HCT116 (cell line): Measurements from ENCODE around the gene RAI1. TPM values are rescaled to one million over a fixed set of nuclear protein-coding genes. Genes with fewer than 3 reads are reported as not detected.

ENCODE experiments used
- ATAC-seq: fragments of 200-7000 bp; cut with Tn5 transposase; 2 replicates; pipeline ENCODE4 v1.9.1; 2020; ENCODE audit warnings: mild to moderate bottlenecking, moderate library complexity
- BruUV-seq: library from RNA; stranded (reverse); fragments of 400-500 nt; replicated peaks from 2 replicates; lab custom pipeline; 2021; lab: Mats Ljungman, UMichigan
- CTCF ChIA-PET: fragments of 300-600 bp; sonication (Branson Sonifier 250); formaldehyde crosslinking; loops from one replicate; lab custom pipeline; 2021; ENCODE audit warnings: antibody characterized with exemption; lab: Charles Lee
- POLR2A ChIA-PET: fragments of 300-600, 350-600 bp; sonication (Branson Sonifier 250); formaldehyde crosslinking; loops from one replicate; lab custom pipeline; 2021; ENCODE audit warnings: antibody characterized with exemption; lab: Charles Lee
- RAD21 ChIA-PET, 2 experiments: fragments of 300-600 bp; sonication (Branson Sonifier 250); formaldehyde crosslinking; loops; one replicate each; lab custom pipeline; 2023; ENCODE audit warnings: low total read pairs in 2 of 2; ENCODE audit not compliant: uncharacterized antibody in 2 of 2, unreplicated experiment in 2 of 2, low non-redundant PET in 1 of 2; lab: Charles Lee
- DNase-seq: peaks from one replicate; pipeline ENCODE4 v3.0.0-alpha.2; 2010; ENCODE audit warnings: low read depth, low spot score
- H2AFZ ChIP-seq: fragments of 200-600 bp; shearing (Covaris generic), sonication (generic); 2 replicates; pipeline ENCODE4 v1.6.1; 2017; ENCODE audit warnings: low read depth, mixed run types, mixed read lengths, antibody characterized with exemption, low read length; ENCODE audit not compliant: poor library complexity, severe bottlenecking
- H3K27ac ChIP-seq: 2 replicates; pipeline ENCODE4 v1.5.1; 2012; ENCODE audit warnings: low read depth, low read length
- H3K27me3 ChIP-seq: fragments of 200-600 bp; sonication (generic); 2 replicates; pipeline ENCODE4 v1.6.1; 2016; ENCODE audit warnings: mixed run types, low read length, mixed read lengths; ENCODE audit not compliant: insufficient read depth
- H3K36me3 ChIP-seq, 2 experiments: fragments of 200-500 bp in 1 of 2; fragments of 200-600 bp in 1 of 2; sonication (Bioruptor generic) in 1 of 2; sonication (generic) in 1 of 2; 2 replicates each; pipeline versions ENCODE4 v1.5.1 to v1.6.1; 2014 to 2016; ENCODE audit warnings: low read length in 2 of 2, inconsistent platforms in 1 of 2, mixed read lengths in 1 of 2, mixed run types in 1 of 2; ENCODE audit not compliant: insufficient read depth in 2 of 2, control insufficient read depth in 1 of 2
- H3K4me1 ChIP-seq, 2 experiments: fragments of 200-600 bp in 1 of 2; sonication (generic) in 1 of 2; 2 replicates each; pipeline versions ENCODE4 v1.5.1 to v1.6.1; 2012 to 2017; ENCODE audit warnings: low read length in 2 of 2, inconsistent platforms in 1 of 2, mild to moderate bottlenecking in 1 of 2, mixed read lengths in 1 of 2, mixed run types in 1 of 2, moderate library complexity in 1 of 2; ENCODE audit not compliant: insufficient read depth in 2 of 2, control insufficient read depth in 1 of 2
- H3K4me2 ChIP-seq: fragments of 200-600 bp; sonication (generic); 2 replicates; pipeline ENCODE4 v1.6.1; 2017; ENCODE audit warnings: mixed run types, low read length, mixed read lengths
- H3K4me3 ChIP-seq, 2 experiments: fragments of 200-600 bp in 1 of 2; sonication (generic) in 1 of 2; replicated peaks in 1 of 2; 2 replicates each; pipeline ENCODE4 v1.5.1; 2011 to 2016; ENCODE audit warnings: low read length in 2 of 2, control low read depth in 1 of 2, low read depth in 1 of 2, mild to moderate bottlenecking in 1 of 2, mixed read lengths in 1 of 2, mixed run types in 1 of 2
- H3K79me2 ChIP-seq: fragments of 200-600 bp; sonication (generic); 2 replicates; pipeline ENCODE4 v1.6.1; 2017; ENCODE audit warnings: mild to moderate bottlenecking, mixed run types, low read length, moderate library complexity, mixed read lengths; ENCODE audit not compliant: insufficient read depth
- H3K9ac ChIP-seq: fragments of 200-600 bp; sonication (generic); 2 replicates; pipeline ENCODE4 v1.6.1; 2016; ENCODE audit warnings: low read length, mixed read lengths
- H3K9me2 ChIP-seq: fragments of 200-600 bp; sonication (generic), shearing (Covaris generic); 2 replicates; pipeline ENCODE4 v1.6.1; 2017; ENCODE audit warnings: mixed run types, mild to moderate bottlenecking, moderate library complexity; ENCODE audit not compliant: insufficient read depth
- H3K9me3 ChIP-seq, 2 experiments: fragments of 200-500 bp in 1 of 2; fragments of 200-600 bp in 1 of 2; sonication (Bioruptor generic) in 1 of 2; sonication (generic) in 1 of 2; 2 replicates each; pipeline ENCODE4 v1.6.1; 2014 to 2017; ENCODE audit warnings: low read length in 2 of 2, mixed read lengths in 2 of 2, inconsistent platforms in 1 of 2, low read depth in 1 of 2, mild to moderate bottlenecking in 1 of 2, mixed run types in 1 of 2, moderate library complexity in 1 of 2; ENCODE audit not compliant: control insufficient read depth in 1 of 2, insufficient read depth in 1 of 2
- H4K20me1 ChIP-seq: fragments of 200-600 bp; sonication (generic), shearing (Covaris generic); 2 replicates; pipeline ENCODE4 v1.6.1; 2017; ENCODE audit warnings: mixed run types, mild to moderate bottlenecking, moderate library complexity; ENCODE audit not compliant: insufficient read depth
- ATF3 ChIP-seq: IDR thresholded peaks from 2 replicates; pipeline ENCODE4 v1.6.1; 2012
- CBX3 ChIP-seq: IDR thresholded peaks from 2 replicates; pipeline ENCODE4 v1.6.1; 2012; ENCODE audit warnings: low read depth
- EGR1 ChIP-seq: IDR thresholded peaks from 2 replicates; pipeline ENCODE4 v1.6.1; 2012; ENCODE audit warnings: low read depth
- ELF1 ChIP-seq: IDR thresholded peaks from 2 replicates; pipeline ENCODE4 v1.6.1; 2012; ENCODE audit warnings: low read depth, borderline replicate concordance
- FOSL1 ChIP-seq: IDR thresholded peaks from 2 replicates; pipeline ENCODE4 v1.6.1; 2012; ENCODE audit warnings: low read depth
- MAX ChIP-seq: IDR thresholded peaks from 2 replicates; pipeline ENCODE4 v1.6.1; 2012
- POLR2AphosphoS5 ChIP-seq: IDR thresholded peaks from 2 replicates; pipeline ENCODE4 v1.6.1; 2011; ENCODE audit warnings: mild to moderate bottlenecking, low read depth, low read length, moderate library complexity
- SP1 ChIP-seq: IDR thresholded peaks from 2 replicates; pipeline ENCODE4 v1.6.1; 2012; ENCODE audit warnings: low read depth
- SRF ChIP-seq: IDR thresholded peaks from 2 replicates; pipeline ENCODE4 v1.6.1; 2012; ENCODE audit warnings: low read depth
- TCF7L2 ChIP-seq: IDR thresholded peaks from 2 replicates; pipeline ENCODE4 v1.7.0; 2011; ENCODE audit warnings: borderline replicate concordance, inconsistent platforms; ENCODE audit not compliant: insufficient read depth, insufficient read length; ENCODE audit errors: extremely low read depth
- ZFX ChIP-seq: fragments of 450-650 bp; IDR thresholded peaks from 2 replicates; pipeline ENCODE4 v1.6.1; 2017
- intact Hi-C: fragments of 100-400 bp; cut with micrococcal nuclease; formaldehyde crosslinking; loops from 2 replicates; pipeline ENCODE4 v1.10.0; 2022
- total RNA-seq: library from RNA; stranded (reverse); gene quantifications from one replicate; pipeline ENCODE4 v1.2.1, GENCODE V29; 2021; ENCODE audit not compliant: unreplicated experiment

Gene RAI1
- total RNA-seq, 1 experiment from 2014 or later, result 38.5 TPM

DNA sequence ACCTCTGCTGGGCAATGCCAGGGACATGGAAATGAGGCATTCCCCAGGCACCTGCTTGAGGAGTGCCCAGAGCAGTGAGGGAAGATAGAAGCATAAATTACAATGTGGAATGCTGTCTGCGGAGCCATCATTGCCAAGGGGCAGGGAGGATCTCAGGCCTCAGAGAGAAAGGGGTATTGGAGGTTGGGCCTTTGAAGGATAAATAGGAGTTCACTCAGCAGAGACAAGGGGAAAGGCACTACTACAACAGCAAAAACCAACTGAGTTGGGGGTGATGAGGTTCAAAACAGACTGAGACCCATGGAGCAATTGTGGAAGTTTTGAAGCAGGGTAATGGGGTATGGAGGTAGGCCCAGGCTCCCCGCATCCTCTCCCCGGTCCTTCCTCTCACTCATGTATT is 122.7 kb downstream of the RAI1 start:
- intact Hi-C loops, result no loop called here
- H3K9ac ChIP-seq, result no peak overlapping the region
- ATAC-seq, result no peak
- BruUV-seq, result no TSS peak
- CTCF ChIA-PET, result no interaction called here
- TF ChIP-seq CBX3 (no peak), MAX (no peak), TCF7L2 (no peak), ATF3 (no peak), SRF (no peak), ZFX (no peak), FOSL1 (no peak), SP1 (no peak), EGR1 (no peak)
- TF ChIP-seq, all 23 proteins: peak for 0
- Histone ChIP-seq H3K4me3 (no peak overlapping the region), H3K79me2 (no peaks in the 10 kb centered on the region), H3K9me2 (no peaks in the 10 kb centered on the region), H3K4me1 (peaks cover 0 to 18% of the 10 kb centered on the region in 2 experiments; a peak in 1 of 4 replicates), H2AFZ (no peak overlapping the region), H3K4me2 (no peak overlapping the region), H4K20me1 (no peaks in the 10 kb centered on the region), H3K27me3 (no peaks in the 10 kb centered on the region), H3K9me3 (no peaks in the 10 kb centered on the region), H3K36me3 (peaks cover 2 to 7% of the 10 kb centered on the region in 2 experiments; a peak in 3 of 4 replicates), H3K27ac (0 out of 2 replicates have a peak overlapping the region, but pooled peaks have one; percentile 9)
- ChIA-PET RAD21 (no interaction called here), POLR2A (no interaction called here)
- DNase-seq, result no peak

DNA sequence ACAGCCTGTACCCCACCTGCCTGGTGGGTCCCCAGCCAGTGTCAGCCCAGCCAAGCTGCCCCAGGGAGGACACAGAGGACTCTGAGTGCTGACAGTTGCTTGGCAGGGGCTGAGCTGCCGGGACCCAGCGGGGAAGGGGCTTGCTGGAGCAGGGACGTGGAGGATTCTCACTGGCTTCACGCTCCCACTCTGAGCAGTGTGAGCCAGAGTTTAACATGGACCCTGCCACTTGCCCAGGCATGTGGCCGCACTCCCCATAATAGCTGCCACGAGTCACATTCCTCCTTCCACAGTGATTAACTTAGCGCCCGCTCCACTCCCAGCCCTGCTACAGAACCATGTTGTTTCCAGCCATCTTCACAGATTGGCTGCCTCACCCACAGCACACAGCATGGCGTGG is 124.3 kb downstream of the RAI1 start:
- ChIA-PET CTCF (no interaction called here), POLR2A (no interaction called here), RAD21 (no interaction called here)
- TF ChIP-seq ELF1 (no peak), POLR2AphosphoS5 (0 out of 2 replicates have a peak, but pooled peaks have one; percentile 16)
- Histone ChIP-seq H3K4me3 (no peak overlapping the region), H2AFZ (no peak overlapping the region), H3K36me3 (peaks cover 2 to 12% of the 10 kb centered on the region in 2 experiments), H4K20me1 (no peaks in the 10 kb centered on the region), H3K27me3 (no peaks in the 10 kb centered on the region), H3K4me2 (no peak overlapping the region), H3K4me1 (peaks cover 0 to 20% of the 10 kb centered on the region in 2 experiments; a peak in 1 of 4 replicates), H3K9me2 (no peaks in the 10 kb centered on the region), H3K79me2 (peaks cover under 1% of the 10 kb centered on the region; the same call in 1 of the 2 replicates), H3K9ac (no peak overlapping the region), H3K9me3 (no peaks in the 10 kb centered on the region), H3K27ac (no peak overlapping the region; the same call in 1 of the 2 replicates)
- ATAC-seq (no peak), DNase-seq (no peak)
- BruUV-seq, result no TSS peak
- intact Hi-C loops, result no loop called here
